Keratinocyte (primary cell): ENCODE measurements around the gene KSR2. TPM values are rescaled to one million over a fixed set of nuclear protein-coding genes. Genes with fewer than 3 reads are reported as not detected.

Source experiments
- DNase-seq: peaks from one replicate; pipeline ENCODE4 v3.0.0-alpha.2; 2011; ENCODE audit warnings: low read depth, missing footprints, low spot score
- FAIRE-seq: peaks from 2 replicates; lab custom pipeline; 2011; peaks lifted over from hg19 to GRCh38; lab: Jason Lieb, UNC
- H2AFZ ChIP-seq: 2 replicates; pipeline ENCODE4 v1.6.0; 2012; ENCODE audit warnings: low read length, control low read depth, inconsistent platforms; ENCODE audit not compliant: control insufficient read depth
- H3K27ac ChIP-seq: 2 replicates; pipeline ENCODE4 v1.5.1; 2011; ENCODE audit warnings: low read length; ENCODE audit not compliant: control insufficient read depth, insufficient read depth
- H3K27me3 ChIP-seq: 3 replicates; pipeline ENCODE4 v1.6.0; 2011; ENCODE audit warnings: low read length; ENCODE audit not compliant: control insufficient read depth, insufficient read depth; ENCODE audit errors: extremely low read depth
- H3K36me3 ChIP-seq, 2 experiments: 2 replicates in 1 of 2; 3 replicates in 1 of 2; pipeline ENCODE4 v1.5.1; 2011; ENCODE audit warnings: low read length in 2 of 2, mild to moderate bottlenecking in 1 of 2; ENCODE audit not compliant: control insufficient read depth in 2 of 2, insufficient read depth in 2 of 2; ENCODE audit errors: extremely low read depth in 1 of 2
- H3K4me1 ChIP-seq: 3 replicates; pipeline ENCODE4 v1.5.1; 2011; ENCODE audit warnings: low read length; ENCODE audit not compliant: control insufficient read depth, insufficient read depth; ENCODE audit errors: extremely low read depth
- H3K4me2 ChIP-seq: 3 replicates; pipeline ENCODE4 v1.6.0; 2011; ENCODE audit warnings: low read depth, low read length; ENCODE audit not compliant: control insufficient read depth, insufficient read depth; ENCODE audit errors: extremely low read depth
- H3K4me3 ChIP-seq, 3 experiments: fragments of 200-600 bp in 1 of 3; sonication (generic) in 1 of 3; 2 replicates in 2 of 3; 3 replicates in 1 of 3; pipeline ENCODE4 v1.5.1; 2011 to 2016; ENCODE audit warnings: low read length in 3 of 3, mild to moderate bottlenecking in 3 of 3, control low read depth in 2 of 3, inconsistent platforms in 1 of 3, low read depth in 1 of 3, mixed read lengths in 1 of 3, mixed run types in 1 of 3, moderate library complexity in 1 of 3; ENCODE audit not compliant: control insufficient read depth in 2 of 3, insufficient read depth in 2 of 3; ENCODE audit errors: extremely low read depth in 1 of 3
- H3K79me2 ChIP-seq: 2 replicates; pipeline ENCODE4 v1.6.0; 2012; ENCODE audit warnings: low read length; ENCODE audit not compliant: control insufficient read depth, insufficient read depth
- H3K9ac ChIP-seq: 3 replicates; pipeline ENCODE4 v1.6.0; 2011; ENCODE audit warnings: low read length; ENCODE audit not compliant: control insufficient read depth, insufficient read depth; ENCODE audit errors: extremely low read depth
- H3K9me1 ChIP-seq: 3 replicates; pipeline ENCODE4 v1.6.0; 2011; ENCODE audit warnings: low read length; ENCODE audit not compliant: control insufficient read depth, insufficient read depth; ENCODE audit errors: extremely low read depth
- H3K9me3 ChIP-seq: 2 replicates; pipeline ENCODE4 v1.5.1; 2012; ENCODE audit warnings: low read depth, low read length; ENCODE audit not compliant: control insufficient read depth
- H4K20me1 ChIP-seq: 3 replicates; pipeline ENCODE4 v1.6.0; 2011; ENCODE audit warnings: low read length; ENCODE audit not compliant: control insufficient read depth, insufficient read depth; ENCODE audit errors: extremely low read depth
- CTCF ChIP-seq, 3 experiments: IDR thresholded peaks in 1 of 3; conservative IDR thresholded peaks in 1 of 3; optimal IDR thresholded peaks in 1 of 3; 2 replicates in 2 of 3; 3 replicates in 1 of 3; pipeline versions ENCODE3 to v1.5.1; 2011; ENCODE audit warnings: low read length in 3 of 3, mild to moderate bottlenecking in 3 of 3, moderate library complexity in 2 of 3, control low read depth in 1 of 3, inconsistent platforms in 1 of 3; ENCODE audit not compliant: insufficient read depth in 2 of 3; ENCODE audit errors: extremely low read depth in 1 of 3
- EZH2 ChIP-seq: IDR thresholded peaks from one replicate; pipeline ENCODE4 v1.6.1; 2012; ENCODE audit warnings: inconsistent platforms, mild to moderate bottlenecking, low read length, moderate library complexity
- dilution Hi-C: fragments of 300-500 bp; cut with MboI; formaldehyde crosslinking; loops from one replicate; pipeline ENCODE4 v1.7.0; 2020; ENCODE audit warnings: low sequenced_read_pairs; ENCODE audit not compliant: extremely low pct_ligation_motif_present
- polyA plus RNA-seq, 5 experiments: library from polyadenylated mRNA; depleted of rRNA in 3 of 5; stranded (reverse) in 3 of 5; stranded (forward) in 1 of 5; unstranded in 1 of 5; fragments of >200 nt; gene quantifications; 1 replicate in 1 of 5; 2 replicates in 3 of 5; 3 replicates in 1 of 5; pipeline versions ENCODE4 v1.2.1 to v1.2.3, GENCODE V29; 2011 to 2012; ENCODE audit warnings: missing spikeins in 2 of 5, low read depth in 1 of 5, low replicate concordance in 1 of 5

Gene KSR2
- polyA plus RNA-seq, 1 donor (not counting 4 experiments of a cell fraction or from before 2014, with no cell fraction given), result 0.01 TPM

DNA sequence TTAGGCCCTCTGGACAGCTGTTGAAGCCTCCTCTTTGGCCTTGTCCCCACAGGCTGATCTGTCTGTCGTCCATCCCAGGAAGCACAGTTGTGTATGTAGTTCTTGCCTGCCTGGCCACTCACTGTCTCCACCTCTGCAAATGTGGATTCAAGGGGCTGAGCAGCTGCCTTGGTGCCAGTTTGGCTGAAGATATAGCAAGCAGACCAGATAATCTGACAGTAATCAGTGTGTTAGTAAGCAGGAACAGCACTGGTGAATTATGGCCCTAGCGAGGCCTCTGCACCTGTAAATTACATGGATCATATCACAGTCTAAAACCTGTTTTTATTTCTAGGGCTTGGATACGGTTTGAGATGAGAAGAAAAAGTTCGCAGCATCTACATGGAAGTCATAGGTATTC lies 324.8 kb downstream of the KSR2 start:
- Histone ChIP-seq H3K4me3 (no peak overlapping the region), H3K9ac (no peak overlapping the region), H3K9me3 (no peaks in the 10 kb centered on the region), H3K79me2 (no peaks in the 10 kb centered on the region), H3K36me3 (no peaks in the 10 kb centered on the region), H3K27me3 (peaks cover 22% of the 10 kb centered on the region), H3K4me2 (no peak overlapping the region), H3K9me1 (no peaks in the 10 kb centered on the region), H3K27ac (no peak overlapping the region), H4K20me1 (no peaks in the 10 kb centered on the region), H2AFZ (no peak overlapping the region), H3K4me1 (no peaks in the 10 kb centered on the region)
- FAIRE-seq (no peak), DNase-seq (no peak)
- no peak for TF ChIP-seq CTCF (optimal IDR thresholded peaks at IDR 0.05 in 1 of 3, IDR thresholded peaks at IDR 0.05 in 1 of 3, conservative IDR thresholded peaks at IDR 0.05 in 1 of 3; ENCODE audit: extremely low read depth in 1 of 3, insufficient read depth in 2 of 3, low read length in 3 of 3)
- TF ChIP-seq EZH2, result no peak
- dilution Hi-C loops, result no loop called here

- no peaks in the 10 kb centered on the region for H3K9me3 ChIP-seq
- dilution Hi-C loops, result no loop called here
- no peak overlapping the region for H3K4me2 ChIP-seq
- peaks cover 12% of the 10 kb centered on the region for H3K27me3 ChIP-seq
- H3K36me3 ChIP-seq, result no peaks in the 10 kb centered on the region
- H3K4me1 ChIP-seq, result no peaks in the 10 kb centered on the region
- H3K9ac ChIP-seq, result no peak overlapping the region
- no peak overlapping the region for H3K27ac ChIP-seq
- TF ChIP-seq EZH2 (no peak), CTCF (optimal IDR thresholded peaks at IDR 0.05 in 1 of 3, IDR thresholded peaks at IDR 0.05 in 1 of 3, conservative IDR thresholded peaks at IDR 0.05 in 1 of 3; ENCODE audit: extremely low read depth in 1 of 3, insufficient read depth in 2 of 3, low read length in 3 of 3) (no peak)
- no peak for FAIRE-seq
- no peaks in the 10 kb centered on the region for H3K9me1 ChIP-seq
- DNase-seq, result no peak
- no peak overlapping the region for H2AFZ ChIP-seq
- no peaks in the 10 kb centered on the region for H3K79me2 ChIP-seq
- H3K4me3 ChIP-seq, result no peak overlapping the region
- H4K20me1 ChIP-seq, result no peaks in the 10 kb centered on the region
Measured at GRCh38 chr12:117641885-117642284, 326.9 kb downstream of the KSR2 start.
